Panc1 (cell line): ENCODE data around the gene B3GNT3.

Experiments
- CTCF ChIP-seq: fragments of 450-650 bp; IDR thresholded peaks from 2 replicates; pipeline ENCODE4 v1.5.1; 2017; ENCODE audit warnings: mild to moderate bottlenecking
- POLR2AphosphoS5 ChIP-seq: IDR thresholded peaks from 2 replicates; pipeline ENCODE4 v1.6.1; 2012; ENCODE audit warnings: mild to moderate bottlenecking, low read depth, low read length, moderate library complexity
- TF ChIP-seq, protein P1 (sequence below), 2 experiments: IDR thresholded peaks; 2 replicates each; pipeline ENCODE4 v1.6.1; 2011 to 2012; ENCODE audit warnings: low read depth in 2 of 2, control low read depth in 1 of 2, low read length in 1 of 2, mild to moderate bottlenecking in 1 of 2, moderate library complexity in 1 of 2; ENCODE audit not compliant: insufficient read depth in 1 of 2

- TF ChIP-seq CTCF (no peak), POLR2AphosphoS5 (no peak)
- TF ChIP-seq, protein P1, sequence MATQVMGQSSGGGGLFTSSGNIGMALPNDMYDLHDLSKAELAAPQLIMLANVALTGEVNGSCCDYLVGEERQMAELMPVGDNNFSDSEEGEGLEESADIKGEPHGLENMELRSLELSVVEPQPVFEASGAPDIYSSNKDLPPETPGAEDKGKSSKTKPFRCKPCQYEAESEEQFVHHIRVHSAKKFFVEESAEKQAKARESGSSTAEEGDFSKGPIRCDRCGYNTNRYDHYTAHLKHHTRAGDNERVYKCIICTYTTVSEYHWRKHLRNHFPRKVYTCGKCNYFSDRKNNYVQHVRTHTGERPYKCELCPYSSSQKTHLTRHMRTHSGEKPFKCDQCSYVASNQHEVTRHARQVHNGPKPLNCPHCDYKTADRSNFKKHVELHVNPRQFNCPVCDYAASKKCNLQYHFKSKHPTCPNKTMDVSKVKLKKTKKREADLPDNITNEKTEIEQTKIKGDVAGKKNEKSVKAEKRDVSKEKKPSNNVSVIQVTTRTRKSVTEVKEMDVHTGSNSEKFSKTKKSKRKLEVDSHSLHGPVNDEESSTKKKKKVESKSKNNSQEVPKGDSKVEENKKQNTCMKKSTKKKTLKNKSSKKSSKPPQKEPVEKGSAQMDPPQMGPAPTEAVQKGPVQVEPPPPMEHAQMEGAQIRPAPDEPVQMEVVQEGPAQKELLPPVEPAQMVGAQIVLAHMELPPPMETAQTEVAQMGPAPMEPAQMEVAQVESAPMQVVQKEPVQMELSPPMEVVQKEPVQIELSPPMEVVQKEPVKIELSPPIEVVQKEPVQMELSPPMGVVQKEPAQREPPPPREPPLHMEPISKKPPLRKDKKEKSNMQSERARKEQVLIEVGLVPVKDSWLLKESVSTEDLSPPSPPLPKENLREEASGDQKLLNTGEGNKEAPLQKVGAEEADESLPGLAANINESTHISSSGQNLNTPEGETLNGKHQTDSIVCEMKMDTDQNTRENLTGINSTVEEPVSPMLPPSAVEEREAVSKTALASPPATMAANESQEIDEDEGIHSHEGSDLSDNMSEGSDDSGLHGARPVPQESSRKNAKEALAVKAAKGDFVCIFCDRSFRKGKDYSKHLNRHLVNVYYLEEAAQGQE (IDR thresholded peaks at IDR 0.05; ENCODE audit: insufficient read depth in 1 of 2, low read depth in 2 of 2, low read length in 1 of 2) = no peak
Measured at GRCh38 chr19:17778251-17778967, 16.5 kb upstream of the B3GNT3 start.
